Measurements from ENCODE around the gene ANGPTL8. TPM values are rescaled to one million over a fixed set of nuclear protein-coding genes. Genes with fewer than 3 reads are reported as not detected.

ANGPTL8 gene
- total RNA-seq, 1 donor, result not detected

DNA sequence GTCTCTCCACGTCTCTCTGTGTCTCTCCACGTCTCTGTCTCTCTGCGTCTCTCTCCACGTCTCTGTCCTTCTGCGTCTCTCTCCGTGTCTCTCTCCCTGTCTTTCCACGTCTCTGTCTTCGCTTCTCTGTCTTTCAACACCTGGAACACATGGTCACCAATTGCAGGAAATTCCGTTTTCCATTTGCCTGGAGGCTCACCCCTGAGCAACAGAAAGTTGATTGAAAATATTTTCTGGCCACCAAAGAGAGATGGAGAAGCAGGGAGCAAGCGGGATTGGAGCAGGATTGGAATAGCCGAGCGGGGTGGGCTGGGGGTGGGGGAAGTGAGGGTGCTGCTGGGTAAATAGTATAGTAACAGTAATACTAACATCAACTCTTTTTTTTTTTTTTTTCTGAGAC, 43.7 kb upstream of the ANGPTL8 start:
- H3K9me3 ChIP-seq (ENCODE audit: low read depth, low read length), result no peaks in the 10 kb centered on the region
- H2AFZ ChIP-seq (ENCODE audit: low read length), result no peak overlapping the region
- no peaks in the 10 kb centered on the region for H3K27me3 ChIP-seq (ENCODE audit: insufficient read depth, low read length)
- peak overlapping the region; percentile 89 for H3K4me2 ChIP-seq (ENCODE audit: insufficient read depth, low read length)
- H3K36me3 ChIP-seq (ENCODE audit: insufficient read depth, low read length), result peaks cover 31% of the 10 kb centered on the region
- TF ChIP-seq, protein P1, sequence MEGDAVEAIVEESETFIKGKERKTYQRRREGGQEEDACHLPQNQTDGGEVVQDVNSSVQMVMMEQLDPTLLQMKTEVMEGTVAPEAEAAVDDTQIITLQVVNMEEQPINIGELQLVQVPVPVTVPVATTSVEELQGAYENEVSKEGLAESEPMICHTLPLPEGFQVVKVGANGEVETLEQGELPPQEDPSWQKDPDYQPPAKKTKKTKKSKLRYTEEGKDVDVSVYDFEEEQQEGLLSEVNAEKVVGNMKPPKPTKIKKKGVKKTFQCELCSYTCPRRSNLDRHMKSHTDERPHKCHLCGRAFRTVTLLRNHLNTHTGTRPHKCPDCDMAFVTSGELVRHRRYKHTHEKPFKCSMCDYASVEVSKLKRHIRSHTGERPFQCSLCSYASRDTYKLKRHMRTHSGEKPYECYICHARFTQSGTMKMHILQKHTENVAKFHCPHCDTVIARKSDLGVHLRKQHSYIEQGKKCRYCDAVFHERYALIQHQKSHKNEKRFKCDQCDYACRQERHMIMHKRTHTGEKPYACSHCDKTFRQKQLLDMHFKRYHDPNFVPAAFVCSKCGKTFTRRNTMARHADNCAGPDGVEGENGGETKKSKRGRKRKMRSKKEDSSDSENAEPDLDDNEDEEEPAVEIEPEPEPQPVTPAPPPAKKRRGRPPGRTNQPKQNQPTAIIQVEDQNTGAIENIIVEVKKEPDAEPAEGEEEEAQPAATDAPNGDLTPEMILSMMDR (IDR thresholded peaks at IDR 0.05; ENCODE audit: extremely low read depth, low read depth, low read length), result no peak
- peaks cover 19% of the 10 kb centered on the region for H4K20me1 ChIP-seq (ENCODE audit: insufficient read depth, low read length)
- DNase-seq (ENCODE audit: insufficient read length, low spot score, missing footprints), result peak; percentile 73
- H3K4me1 ChIP-seq (ENCODE audit: insufficient read depth, low read length), result peaks cover 16% of the 10 kb centered on the region
- peak overlapping the region; percentile 57 for H3K4me3 ChIP-seq (ENCODE audit: insufficient read depth, low read length)
- peak overlapping the region; percentile 15 for H3K27ac ChIP-seq (ENCODE audit: low read depth, low read length)
- H3K79me2 ChIP-seq (ENCODE audit: insufficient read depth, low read length), result peaks cover 60% of the 10 kb centered on the region

GRCh38 chr19:11196406-11197287, 42.8 kb upstream of the ANGPTL8 start:
- Histone ChIP-seq H3K27me3 (ENCODE audit: insufficient read depth, low read length) (no peaks in the 10 kb centered on the region), H4K20me1 (ENCODE audit: insufficient read depth, low read length) (peaks cover 17% of the 10 kb centered on the region), H2AFZ (ENCODE audit: low read length) (no peak overlapping the region), H3K4me2 (ENCODE audit: insufficient read depth, low read length) (peak overlapping the region; percentile 89), H3K27ac (ENCODE audit: low read depth, low read length) (peak overlapping the region; percentile 65), H3K36me3 (ENCODE audit: insufficient read depth, low read length) (peaks cover 29% of the 10 kb centered on the region), H3K4me3 (ENCODE audit: insufficient read depth, low read length) (peak overlapping the region; percentile 91), H3K79me2 (ENCODE audit: insufficient read depth, low read length) (peaks cover 54% of the 10 kb centered on the region), H3K4me1 (ENCODE audit: insufficient read depth, low read length) (peaks cover 14% of the 10 kb centered on the region), H3K9me3 (ENCODE audit: low read depth, low read length) (no peaks in the 10 kb centered on the region)
- peak; percentile 99 for DNase-seq (ENCODE audit: insufficient read length, low spot score, missing footprints)
- TF ChIP-seq, protein P1 (IDR thresholded peaks at IDR 0.05; ENCODE audit: extremely low read depth, low read depth, low read length), result no peak

DNA sequence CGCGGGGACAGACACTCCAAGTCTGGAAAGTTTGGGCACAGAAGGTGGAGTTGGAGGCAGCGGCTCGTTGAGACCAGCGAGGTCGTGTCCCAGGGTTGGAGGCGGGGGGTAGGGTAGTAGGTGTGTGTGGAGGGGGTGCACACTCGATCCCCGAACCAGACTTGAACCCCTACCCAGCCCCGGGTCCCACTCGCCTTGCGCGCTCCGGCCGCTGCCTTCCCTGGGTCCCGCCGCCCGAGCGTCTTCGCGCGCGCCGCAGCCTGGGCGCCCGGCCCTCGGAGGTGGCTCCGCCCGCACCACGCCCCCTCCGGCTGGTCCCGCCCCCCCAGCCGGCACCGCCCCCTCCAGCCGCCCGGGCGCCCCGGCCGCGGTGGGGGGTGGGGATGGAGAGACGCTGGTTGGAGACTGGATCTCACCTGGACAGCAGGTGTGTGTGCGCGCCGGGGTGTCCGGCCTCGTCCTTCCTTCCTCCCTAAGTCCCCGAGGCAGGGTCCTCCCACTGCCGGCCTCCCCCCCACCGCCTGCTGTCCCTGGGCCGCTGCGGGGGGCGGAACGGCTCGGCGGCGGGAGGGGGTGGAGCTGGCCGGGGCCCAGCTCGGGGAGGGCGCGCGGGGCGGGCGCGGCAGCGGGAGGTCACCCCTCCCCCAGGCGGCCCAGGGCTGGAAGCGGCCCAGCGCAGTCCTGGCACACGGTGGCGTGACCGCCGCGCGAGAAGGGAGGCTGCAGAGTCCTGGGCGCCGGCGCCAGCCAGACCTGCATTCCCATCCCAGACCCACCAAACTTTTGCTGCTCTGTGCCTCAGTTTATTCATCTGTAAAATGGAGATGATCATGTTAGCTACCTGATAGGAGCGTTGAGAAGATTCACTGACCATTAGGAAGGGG, 41.9 kb upstream of the ANGPTL8 start, which contains the start of gene KANK2:
KANK2 (minus strand) TSS at position 255 of the 884 bp plus-strand sequence. CDS start 3,034 bp downstream, outside the sequence.
- no peaks in the 10 kb centered on the region for H3K9me3 ChIP-seq (ENCODE audit: low read depth, low read length)
- H3K4me1 ChIP-seq (ENCODE audit: insufficient read depth, low read length), result peaks cover 11% of the 10 kb centered on the region
- DNase-seq (ENCODE audit: insufficient read length, low spot score, missing footprints), result peak; percentile 100
- no peaks in the 10 kb centered on the region for H3K27me3 ChIP-seq (ENCODE audit: insufficient read depth, low read length)
- peak within 1 kb of the TSS; percentile 65 for H3K27ac ChIP-seq (ENCODE audit: low read depth, low read length)
- peak within 1 kb of the TSS; percentile 51 for H2AFZ ChIP-seq (ENCODE audit: low read length)
- peak within 1 kb of the TSS; percentile 89 for H3K4me2 ChIP-seq (ENCODE audit: insufficient read depth, low read length)
- peak within 1 kb of the TSS; percentile 91 for H3K4me3 ChIP-seq (ENCODE audit: insufficient read depth, low read length)
- H4K20me1 ChIP-seq (ENCODE audit: insufficient read depth, low read length), result peaks cover 13% of the 10 kb centered on the region
- TF ChIP-seq, protein P1 (IDR thresholded peaks at IDR 0.05; ENCODE audit: extremely low read depth, low read depth, low read length), result no peak
- H3K36me3 ChIP-seq (ENCODE audit: insufficient read depth, low read length), result peaks cover 20% of the 10 kb centered on the region
- H3K79me2 ChIP-seq (ENCODE audit: insufficient read depth, low read length), result peaks cover 46% of the 10 kb centered on the region
